GDM1 (cell line): ENCODE data around the gene RAB11B.
"Not testable (repeated sequence)": the region's sequence is repeated elsewhere in the genome, so short reads cannot be mapped to it uniquely, and the experiment has no call there.

ENCODE experiments used
- DNase-seq: peaks from one replicate; lab custom pipeline; 2025; lab: John Stamatoyannopoulos, UW

Gene RAB11B

DNA sequence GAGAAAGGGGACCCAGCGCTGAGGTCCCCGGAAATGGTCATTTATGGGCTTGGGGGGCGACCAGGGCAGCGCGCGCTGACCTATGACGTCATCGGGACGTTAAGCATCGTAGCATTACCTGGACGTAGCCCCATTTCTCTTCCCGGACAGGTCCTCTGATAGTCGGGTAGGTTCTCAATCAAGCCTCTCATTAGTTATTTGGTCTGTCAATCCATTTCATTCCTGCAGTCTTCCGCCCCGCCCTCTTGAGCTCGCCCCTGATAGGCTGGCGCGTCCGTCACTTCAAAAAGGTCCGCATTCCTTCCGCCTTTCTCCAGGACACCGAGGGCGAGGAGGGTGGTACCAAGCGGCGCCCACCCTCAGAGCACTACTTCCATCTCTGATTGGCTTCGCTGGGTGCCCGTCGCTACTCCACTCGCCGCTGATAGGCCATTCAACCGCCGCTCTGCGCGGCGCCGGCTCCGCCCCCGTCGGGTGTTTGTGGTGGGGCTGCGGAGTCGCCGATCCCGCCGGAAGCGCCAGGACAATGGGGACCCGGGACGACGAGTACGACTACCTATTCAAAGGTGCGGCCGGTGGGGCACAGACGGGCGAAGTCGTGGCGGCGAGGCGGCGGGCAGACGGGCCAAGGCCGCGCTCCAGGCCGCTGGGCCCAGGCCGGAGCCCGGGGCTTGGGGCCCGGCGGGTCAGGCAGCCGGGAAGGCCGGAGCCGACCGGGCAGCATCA lies at the start of gene RAB11B:
RAB11B (plus strand) TSS at position 470 of the 726 bp plus-strand sequence; CDS start at position 527, 57 bp downstream.
- DNase-seq = peak; percentile 100

DNA sequence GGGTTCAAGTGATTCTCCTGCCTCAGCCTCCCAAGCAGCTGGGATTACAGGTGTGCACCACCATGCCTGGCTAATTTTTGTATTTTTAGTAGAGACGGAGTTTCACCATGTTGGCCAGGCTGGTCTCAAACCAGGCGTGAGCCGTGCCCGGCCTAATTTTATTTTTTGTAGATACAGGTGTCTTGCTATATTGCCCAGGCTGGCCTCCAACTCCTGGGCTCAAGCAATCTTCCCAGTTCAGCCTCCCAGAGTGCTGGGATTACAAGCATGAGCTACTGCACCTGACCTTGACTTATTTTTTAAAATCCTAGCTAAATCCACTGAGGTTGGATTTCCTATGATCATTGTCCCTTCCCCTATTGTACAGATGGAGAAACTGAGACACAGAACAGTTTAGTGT lies 48.7 kb upstream of the RAB11B start:
- not testable (repeated sequence) for DNase-seq

DNA sequence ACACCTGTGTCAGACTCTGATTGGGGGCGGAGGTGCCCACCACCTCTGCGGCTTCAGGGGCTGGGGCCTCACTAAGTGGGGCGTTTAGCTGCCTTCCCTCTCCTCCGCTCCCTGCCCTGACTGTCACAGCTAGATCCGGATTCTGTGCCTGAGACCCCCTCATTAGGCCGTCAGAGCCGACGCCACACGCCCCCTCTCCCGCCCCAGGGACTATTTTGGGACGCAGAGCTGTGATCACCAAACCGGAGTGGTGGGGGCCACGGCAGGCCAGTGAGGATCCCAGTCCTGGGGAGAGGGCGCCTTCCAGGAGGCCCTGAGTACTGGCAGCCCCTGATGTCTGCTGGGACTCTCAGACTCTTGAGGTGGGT lies 47.9 kb upstream of the RAB11B start:
- no peak for DNase-seq

DNA sequence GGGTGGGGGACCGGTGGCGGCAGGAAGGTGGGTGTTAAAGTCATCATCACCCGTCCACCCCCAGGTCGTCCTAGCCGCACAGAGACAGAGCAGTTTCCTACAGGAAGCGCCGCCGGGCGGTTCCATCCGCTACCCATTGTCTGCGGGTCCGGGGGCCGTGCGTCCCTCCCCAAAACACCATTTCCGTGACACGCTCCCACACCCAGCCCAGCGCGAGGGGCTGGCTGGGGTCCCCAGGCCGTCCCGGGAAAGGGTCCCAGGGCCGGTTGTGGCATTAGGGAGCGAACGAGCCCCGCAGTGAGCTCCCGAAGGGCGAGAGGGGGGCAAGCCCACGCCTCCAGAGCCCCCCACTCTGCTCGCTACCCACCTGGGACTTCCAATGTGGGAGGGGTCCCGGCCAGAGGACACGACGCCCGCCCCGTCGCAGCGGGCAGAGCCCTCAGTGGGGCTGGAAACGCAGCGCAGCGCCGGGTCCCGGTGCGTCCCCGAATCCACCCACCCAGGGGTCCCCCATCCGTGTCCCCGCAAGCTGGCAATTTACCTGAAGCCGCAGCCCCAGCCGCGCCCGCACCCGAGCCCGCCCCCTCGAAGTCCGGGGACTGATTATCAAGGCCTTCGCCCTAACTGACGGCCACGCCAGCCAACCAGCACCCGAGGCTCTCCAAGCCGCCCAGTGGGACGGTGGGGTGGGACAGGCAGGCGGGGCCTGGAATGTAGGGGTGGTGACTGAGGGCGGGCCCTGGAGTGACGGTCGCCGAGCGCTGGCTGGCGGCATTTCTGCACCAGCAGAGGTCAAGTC lies 47.3 kb upstream of the RAB11B start, which contains the start of gene KANK3:
KANK3 (minus strand) TSS at position 579 of the 799 bp plus-strand sequence. CDS start 5,434 bp downstream, outside the sequence.
- DNase-seq = peak; percentile 85

DNA sequence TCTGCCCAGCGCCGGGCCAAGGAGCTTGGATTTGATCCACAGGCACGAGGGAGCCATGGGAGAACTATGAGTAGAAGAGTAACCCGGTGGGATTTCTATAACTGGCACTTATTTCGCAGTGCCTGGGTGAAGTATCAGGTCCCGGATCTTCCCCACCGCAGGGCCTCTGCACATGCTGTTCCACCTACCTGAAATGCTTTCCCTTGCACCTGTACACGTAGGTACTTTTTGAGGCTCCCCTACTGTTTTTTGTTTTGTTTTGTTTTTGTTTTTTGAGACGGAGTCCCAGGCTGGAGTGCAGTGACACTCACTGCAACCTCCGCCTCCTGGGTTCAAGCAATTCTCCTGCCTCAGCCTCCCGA lies 46.7 kb upstream of the RAB11B start:
- DNase-seq = no peak

DNA sequence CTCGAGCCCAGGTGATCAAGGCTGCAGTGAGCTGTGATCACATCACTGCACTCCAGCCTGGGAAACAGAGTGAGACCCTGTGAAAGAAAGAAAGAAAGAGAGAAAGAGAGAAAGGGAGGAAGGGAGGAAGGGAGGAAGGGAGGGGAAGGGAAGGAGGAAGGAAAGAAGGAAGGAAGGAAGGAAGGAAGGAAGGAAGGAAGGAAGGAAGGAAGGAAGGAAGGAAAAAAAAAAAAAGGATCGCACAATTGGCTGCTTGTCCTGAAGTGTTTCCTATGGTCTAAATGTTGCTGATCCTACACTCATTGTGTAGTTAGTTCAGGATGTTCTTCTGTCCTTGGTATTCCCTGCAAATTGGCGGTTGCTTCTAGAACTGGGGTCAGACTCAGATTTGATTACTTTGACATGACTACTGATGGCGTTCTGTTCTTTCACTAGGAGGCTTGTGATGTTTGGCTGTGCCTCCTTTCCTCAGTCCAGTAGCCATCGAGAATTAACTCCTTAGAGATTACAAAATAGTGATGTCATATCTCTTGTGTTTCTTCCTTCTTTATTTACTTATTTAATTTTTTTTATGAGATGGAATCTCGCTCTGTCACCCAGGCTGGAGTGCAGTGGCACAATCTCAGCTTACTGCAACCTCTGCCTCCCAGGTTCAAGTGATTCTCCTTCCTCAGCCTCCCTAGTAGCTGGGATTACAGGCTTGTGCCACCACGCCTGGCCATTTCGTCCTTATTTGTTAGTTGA lies 40.4 kb upstream of the RAB11B start:
- DNase-seq = not testable (repeated sequence)

DNA sequence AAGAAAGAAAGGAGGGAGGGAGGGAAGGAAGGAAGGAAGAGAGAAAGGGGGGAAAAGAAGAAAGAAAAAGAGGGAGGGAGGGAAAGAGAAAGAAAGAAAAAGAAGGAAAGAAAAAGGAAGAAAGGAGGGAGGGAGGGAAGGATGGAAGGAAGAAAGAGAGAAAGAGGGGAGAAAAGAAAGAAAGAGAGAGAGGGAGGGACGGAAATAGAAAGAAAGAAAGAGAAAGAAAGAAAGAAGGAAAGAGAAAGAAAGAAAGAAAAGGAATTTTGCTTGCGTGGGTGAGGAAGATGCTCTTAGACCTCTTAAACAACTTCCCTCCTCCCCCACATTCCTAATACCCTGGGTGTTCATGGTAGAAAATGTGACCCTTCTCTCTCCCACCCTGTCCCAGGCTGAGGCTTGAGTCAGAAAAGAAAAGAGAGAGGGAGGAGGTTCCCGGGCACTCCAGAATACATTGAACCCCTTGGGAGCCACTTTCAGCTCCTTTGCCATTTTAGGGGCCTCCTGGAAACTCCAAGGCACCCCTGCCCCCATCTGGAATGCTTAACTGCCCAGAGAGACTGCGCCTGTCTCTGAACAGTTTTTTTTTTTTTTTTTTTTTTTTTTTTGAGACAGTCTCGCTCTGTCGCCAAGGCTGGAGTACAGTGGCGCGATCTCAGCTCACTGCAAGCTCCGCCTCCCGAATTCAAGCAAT lies 37.9 kb upstream of the RAB11B start:
- DNase-seq = no peak

DNA sequence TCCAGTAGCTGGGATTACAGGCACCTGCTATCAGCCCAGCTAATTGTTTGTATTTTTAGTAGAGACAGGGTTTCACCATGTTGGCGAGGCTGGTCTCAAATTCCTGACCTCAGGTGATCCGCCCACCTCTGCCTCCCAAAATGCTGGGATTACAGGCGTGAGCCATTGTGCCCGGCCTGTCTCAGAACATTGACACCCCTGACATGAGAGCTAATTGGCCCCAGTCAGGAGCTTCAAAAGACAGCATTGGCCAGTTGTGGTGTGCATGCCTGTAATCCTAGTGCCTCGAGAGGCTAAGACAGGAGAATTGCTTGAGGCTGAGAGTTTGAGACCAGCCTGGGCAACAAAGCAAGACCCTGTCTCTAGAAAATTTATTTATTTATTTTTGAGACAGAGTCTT lies 37.3 kb upstream of the RAB11B start:
- DNase-seq = not testable (repeated sequence)

DNA sequence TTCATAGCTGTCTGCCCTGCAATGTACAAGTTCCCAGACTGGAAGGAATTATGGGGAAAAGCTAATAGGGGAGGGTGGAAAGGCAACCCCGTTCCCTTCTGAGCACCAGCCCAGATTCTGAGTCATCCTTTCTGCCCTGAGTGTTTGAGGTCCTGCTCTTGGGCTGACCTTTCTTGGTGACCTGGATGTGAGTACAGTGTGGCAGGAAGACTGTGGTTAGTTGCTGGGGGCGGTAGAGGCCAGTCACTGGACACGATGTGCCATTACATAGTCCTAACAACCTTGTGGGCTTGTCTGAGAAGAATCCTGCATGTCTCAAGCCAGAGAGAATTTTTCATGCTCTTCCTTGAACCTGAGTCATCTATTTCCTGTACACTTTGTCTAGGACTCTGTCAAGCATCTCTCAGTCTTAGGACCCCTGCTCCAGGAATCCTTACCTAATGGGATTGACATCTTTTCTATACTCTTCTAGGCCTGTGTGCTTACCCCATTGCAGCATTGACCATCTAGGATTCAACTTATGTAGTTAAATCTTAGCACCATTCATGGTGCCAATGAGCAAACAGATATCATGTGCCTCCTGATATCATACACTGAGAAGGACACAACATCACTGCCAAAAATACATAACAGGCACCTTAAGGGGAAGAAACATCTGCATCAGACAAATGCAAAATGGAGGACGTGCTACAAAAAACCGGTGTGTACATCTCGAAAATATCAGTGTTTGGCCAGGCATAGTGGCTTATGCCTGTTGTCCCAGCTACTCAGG lies 34.3 kb upstream of the RAB11B start:
- no peak for DNase-seq

DNA sequence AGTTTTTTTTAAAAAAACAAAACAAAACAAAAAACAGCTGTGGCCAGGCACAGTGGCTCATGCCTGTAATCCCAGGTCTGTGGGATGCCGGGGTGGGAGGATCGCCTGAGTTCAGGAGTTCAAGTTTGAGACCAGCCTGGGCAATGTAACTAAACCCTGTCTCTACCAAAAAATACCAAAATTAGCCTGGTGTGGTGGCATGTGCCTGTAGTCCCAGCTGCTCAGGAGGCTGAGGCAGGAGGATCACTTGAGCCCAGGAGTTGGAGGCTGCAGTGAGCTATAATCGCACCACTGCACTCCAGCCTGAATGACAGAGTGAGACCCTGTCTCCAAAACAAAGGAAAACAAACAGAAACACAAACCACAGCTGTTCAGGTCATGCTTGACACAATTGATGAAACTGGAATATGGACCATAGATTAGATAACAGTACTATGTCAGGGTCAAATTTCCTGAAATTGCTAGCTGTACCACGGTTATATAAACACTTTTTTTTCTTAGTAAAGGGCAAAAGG lies 33.1 kb upstream of the RAB11B start:
- no peak for DNase-seq

DNA sequence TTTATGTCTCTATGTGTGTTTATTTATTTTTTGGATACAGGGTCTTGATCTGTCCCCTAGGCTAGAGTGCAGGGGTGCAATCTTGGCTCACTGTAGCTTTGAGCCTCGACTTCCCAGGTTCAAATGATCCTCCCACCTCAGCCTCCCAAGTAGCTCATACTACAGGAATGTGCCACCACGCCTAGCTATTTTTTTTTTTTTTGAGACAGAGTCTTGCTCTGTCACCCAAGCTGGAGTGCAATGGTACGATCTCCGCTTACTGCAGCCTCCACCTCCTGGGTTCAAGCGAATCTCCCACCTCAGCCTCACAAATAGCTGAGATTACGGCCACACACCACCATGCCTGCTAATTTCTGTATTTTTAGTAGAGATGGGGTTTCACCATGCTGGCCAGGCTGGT lies 31.2 kb upstream of the RAB11B start:
- DNase-seq = no peak

DNA sequence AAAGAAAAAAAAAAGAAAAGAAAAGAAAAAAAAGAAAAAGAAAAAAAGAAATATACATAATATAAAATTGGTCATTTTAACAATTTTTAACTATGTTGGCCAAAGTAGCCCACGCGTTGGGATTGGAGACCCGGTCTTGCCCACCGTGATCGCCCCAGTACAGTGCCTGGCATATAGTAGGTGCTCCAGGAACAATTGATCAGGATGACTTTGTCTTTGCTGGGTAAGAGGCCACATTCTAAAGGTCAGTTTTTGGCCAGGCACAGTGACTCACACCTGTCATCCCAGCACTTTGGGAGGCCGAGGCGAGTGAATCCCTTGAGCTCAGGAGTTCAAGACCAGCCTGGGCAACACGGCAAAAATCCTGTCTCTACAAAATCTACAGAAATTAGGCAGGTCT lies 30.0 kb upstream of the RAB11B start:
- DNase-seq = no peak

DNA sequence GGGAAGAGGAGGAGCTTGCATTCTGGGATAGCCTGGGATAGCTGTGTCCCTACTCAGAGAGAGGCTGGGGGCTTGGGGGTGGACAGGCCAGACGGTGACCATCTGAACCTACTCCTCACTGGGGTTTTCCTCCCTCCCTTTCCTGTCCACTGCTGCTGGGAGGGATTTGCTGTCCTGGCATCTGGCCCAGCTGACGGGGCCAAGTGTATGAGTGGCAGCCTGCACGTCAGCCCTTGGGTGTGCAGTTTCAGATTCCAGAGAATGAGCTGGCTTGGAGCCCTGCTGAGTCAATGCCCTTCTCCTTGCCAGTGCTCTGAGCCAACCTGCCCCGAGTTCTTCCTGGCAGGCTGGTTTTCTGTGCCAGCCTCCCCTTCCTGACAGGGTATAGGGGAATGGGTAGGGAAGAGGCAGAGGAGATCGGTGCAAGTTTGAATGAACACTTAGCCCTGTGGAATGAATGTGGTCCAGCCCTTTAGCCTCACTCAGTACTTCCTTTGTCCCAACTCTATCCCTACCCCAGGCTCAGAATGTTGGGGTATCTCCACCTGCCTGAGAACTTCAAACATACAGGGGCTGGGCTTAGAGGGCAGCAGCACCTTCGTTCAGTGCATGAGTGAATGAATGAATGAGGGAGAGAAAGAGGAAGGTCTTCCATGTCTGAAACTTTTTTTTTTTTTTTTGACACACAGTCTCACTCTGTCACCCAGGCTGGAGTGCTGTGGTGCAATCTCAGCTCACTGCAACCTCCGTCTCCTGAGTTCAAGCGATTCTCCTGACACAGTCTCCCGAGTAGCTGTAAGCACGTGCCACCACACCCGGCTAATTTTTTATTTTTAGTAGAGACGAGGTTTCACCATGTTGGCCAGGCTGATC lies 28.0 kb upstream of the RAB11B start:
- no peak for DNase-seq

DNA sequence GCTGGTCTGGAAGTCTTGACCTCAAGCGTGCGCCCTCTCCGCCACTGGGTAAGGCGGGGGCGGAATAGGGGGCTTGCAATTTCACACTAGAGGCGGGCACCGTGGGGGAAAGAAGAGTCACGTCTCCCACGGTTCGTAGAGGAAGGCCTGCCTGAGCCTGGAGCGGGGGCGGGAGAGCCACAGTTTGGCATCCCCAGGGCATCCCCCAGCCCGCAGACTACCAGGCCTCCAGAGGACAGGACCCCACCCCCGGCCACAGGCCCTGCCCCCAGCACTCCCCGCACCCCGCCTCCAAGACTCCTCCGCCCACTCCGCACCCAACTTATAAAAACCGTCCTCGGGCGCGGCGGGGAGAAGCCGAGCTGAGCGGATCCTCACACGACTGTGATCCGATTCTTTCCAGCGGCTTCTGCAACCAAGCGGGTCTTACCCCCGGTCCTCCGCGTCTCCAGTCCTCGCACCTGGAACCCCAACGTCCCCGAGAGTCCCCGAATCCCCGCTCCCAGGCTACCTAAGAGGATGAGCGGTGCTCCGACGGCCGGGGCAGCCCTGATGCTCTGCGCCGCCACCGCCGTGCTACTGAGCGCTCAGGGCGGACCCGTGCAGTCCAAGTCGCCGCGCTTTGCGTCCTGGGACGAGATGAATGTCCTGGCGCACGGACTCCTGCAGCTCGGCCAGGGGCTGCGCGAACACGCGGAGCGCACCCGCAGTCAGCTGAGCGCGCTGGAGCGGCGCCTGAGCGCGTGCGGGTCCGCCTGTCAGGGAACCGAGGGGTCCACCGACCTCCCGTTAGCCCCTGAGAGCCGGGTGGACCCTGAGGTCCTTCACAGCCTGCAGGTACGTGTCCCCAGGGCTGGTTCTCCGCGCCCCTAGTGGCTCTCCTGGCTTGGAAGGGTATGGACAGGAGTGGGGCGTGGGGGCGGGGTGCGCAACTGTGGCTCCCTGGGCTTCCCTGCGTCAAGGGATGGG lies 26.1 kb upstream of the RAB11B start, which contains the start of gene ANGPTL4:
ANGPTL4 (plus strand) TSS at position 353 of the 969 bp plus-strand sequence; CDS start at position 520, 167 bp downstream.
- no peak for DNase-seq

DNA sequence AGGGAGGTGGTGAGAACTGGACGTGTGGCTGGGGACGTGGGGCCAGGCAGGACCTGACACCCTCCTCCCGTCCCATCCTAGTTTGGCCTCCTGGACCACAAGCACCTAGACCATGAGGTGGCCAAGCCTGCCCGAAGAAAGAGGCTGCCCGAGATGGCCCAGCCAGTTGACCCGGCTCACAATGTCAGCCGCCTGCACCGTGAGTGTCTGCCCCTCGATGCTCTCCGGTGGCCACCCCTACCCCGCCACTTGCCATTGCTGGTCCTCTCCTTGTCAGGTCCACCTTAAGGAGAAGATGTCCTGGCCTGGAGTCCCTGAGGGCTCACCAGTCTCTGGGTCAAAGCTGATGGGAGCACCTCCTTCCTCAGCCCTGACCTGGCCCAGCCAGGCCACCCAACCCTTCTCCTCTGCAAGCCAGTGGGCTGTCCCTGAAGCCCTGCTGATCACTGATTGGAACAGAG lies 24.0 kb upstream of the RAB11B start:
- no peak for DNase-seq

DNA sequence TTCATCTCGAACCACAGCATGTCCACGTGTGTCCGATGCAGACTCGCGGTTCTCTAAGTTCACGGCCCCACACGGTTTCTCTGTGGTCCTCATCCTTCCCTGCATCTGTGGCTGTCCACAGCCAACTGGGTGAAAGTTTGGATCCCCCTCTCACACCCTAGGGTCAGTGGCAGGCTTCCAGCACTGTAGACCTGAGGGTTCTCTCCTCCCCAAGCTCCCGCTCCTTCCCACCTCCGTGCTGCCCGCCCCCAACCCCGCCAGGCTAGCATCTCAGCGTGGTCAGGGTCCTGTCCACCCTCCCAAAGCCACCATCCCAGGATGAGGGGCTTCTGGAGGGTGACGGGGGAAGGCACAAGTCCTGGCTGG lies 23.2 kb upstream of the RAB11B start:
- no peak for DNase-seq

DNA sequence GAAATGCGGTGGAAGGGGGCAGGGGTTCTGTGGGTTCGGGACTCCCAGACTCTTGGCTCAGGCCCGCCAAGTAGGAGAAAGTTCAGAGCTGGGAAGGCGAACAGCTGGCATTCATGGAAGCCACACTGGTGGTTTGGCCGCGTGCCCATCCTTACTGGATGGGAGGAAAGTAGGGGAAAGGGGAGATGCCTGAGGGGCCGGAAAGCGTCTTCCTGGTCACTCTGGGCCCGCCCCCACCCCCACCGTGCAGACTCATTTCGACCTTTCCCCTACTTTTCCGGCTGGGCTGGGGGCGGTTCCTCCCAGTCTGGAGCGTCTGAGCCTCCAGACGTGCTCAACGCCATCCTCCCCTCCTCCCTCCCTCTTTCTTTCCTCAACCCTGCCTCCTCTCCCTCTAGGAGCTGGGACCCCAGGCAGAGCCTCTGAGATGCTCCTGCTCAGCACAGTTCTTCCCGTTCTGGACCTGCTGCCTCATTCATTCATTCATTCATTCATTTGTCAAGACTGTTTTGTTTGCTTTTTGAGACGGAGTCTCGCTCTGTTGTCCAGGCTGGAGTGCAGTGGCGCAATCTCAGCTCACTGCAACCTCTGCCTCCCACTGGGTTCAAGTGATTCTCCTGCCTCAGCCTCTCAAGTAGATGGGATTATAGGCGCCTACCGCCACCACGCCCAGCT lies 22.7 kb upstream of the RAB11B start:
- no peak for DNase-seq
